Liver (tissue), 3 donors: Measurements from ENCODE around the gene HSD17B8.

Source experiments
- GABPA ChIP-seq, 2 donors: IDR thresholded peaks in 1 of 2; conservative IDR thresholded peaks in 1 of 2; 2 replicates each; pipeline ENCODE4 v1.6.1; 2016; ENCODE audit warnings: antibody characterized with exemption in 2 of 2, mild to moderate bottlenecking in 1 of 2, moderate library complexity in 1 of 2
- JUND ChIP-seq, 2 donors: IDR thresholded peaks; 2 replicates each; pipeline ENCODE4 v1.6.1; 2016; ENCODE audit warnings: antibody characterized with exemption in 2 of 2
- RAD21 ChIP-seq, 2 donors: IDR thresholded peaks; 2 replicates each; pipeline ENCODE4 v1.6.1; 2016; ENCODE audit warnings: antibody characterized with exemption in 2 of 2, mild to moderate bottlenecking in 2 of 2
- SP1 ChIP-seq: IDR thresholded peaks from 2 replicates; pipeline ENCODE4 v1.6.1; 2018; ENCODE audit warnings: antibody characterized with exemption, mild to moderate bottlenecking
- TAF1 ChIP-seq: conservative IDR thresholded peaks from 2 replicates; pipeline ENCODE4 v1.6.1; 2016; ENCODE audit warnings: antibody characterized with exemption, mild to moderate bottlenecking
- YY1 ChIP-seq: IDR thresholded peaks from 2 replicates; pipeline ENCODE4 v1.6.1; 2016; ENCODE audit warnings: antibody characterized with exemption, mild to moderate bottlenecking
- TF ChIP-seq, protein P1 (sequence below): fragments of 150-350 bp; IDR thresholded peaks from 2 replicates; pipeline ENCODE4 v1.5.1; 2017; ENCODE audit warnings: improper control_type of control experiment, low read depth, low read length; ENCODE audit not compliant: missing input control
- TF ChIP-seq, protein P2 (sequence below): IDR thresholded peaks from 2 replicates; pipeline ENCODE4 v1.6.1; 2016; ENCODE audit warnings: antibody characterized with exemption
- donor health status: healthy.
- donor health status: healthy.

DNA sequence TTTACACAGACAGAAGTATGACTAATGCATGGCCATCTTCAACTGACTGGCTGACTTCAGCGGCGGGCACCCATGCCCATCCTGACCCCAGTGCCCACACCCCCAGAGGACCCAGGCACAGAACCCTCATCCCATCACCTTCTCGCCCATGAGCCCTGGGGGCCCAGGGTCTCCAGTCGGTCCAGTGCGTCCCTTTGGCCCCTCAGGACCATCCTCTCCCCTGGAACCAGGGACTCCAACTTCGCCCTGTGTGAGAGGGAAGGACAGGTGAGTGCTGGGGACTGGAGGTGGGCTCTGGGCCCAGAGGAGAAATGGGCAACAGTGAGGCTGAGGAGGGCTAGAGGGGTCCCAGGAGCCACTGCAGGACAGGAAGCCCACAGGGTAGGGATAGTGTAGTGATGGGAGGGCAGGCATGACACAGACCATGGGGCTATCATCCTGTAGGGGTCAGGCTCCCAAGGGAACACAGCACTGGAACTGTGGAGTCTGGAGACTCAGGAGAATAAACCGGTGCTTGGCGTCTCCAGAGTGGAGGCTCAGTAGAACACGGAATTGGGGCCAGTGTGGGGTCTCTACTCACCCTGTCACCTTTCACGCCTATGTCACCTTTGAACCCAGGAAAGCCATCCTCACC lies 28.9 kb upstream of the HSD17B8 start:
- TF ChIP-seq YY1 (no peak), SP1 (no peak), GABPA (IDR thresholded peaks at IDR 0.05 in 1 of 2, conservative IDR thresholded peaks at IDR 0.05 in 1 of 2) (no peak), TAF1 (no peak), RAD21 (IDR thresholded peaks at IDR 0.05) (no peak), JUND (IDR thresholded peaks at IDR 0.05) (no peak)
- TF ChIP-seq, protein P1, sequence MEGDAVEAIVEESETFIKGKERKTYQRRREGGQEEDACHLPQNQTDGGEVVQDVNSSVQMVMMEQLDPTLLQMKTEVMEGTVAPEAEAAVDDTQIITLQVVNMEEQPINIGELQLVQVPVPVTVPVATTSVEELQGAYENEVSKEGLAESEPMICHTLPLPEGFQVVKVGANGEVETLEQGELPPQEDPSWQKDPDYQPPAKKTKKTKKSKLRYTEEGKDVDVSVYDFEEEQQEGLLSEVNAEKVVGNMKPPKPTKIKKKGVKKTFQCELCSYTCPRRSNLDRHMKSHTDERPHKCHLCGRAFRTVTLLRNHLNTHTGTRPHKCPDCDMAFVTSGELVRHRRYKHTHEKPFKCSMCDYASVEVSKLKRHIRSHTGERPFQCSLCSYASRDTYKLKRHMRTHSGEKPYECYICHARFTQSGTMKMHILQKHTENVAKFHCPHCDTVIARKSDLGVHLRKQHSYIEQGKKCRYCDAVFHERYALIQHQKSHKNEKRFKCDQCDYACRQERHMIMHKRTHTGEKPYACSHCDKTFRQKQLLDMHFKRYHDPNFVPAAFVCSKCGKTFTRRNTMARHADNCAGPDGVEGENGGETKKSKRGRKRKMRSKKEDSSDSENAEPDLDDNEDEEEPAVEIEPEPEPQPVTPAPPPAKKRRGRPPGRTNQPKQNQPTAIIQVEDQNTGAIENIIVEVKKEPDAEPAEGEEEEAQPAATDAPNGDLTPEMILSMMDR = no peak
- TF ChIP-seq, protein P2, sequence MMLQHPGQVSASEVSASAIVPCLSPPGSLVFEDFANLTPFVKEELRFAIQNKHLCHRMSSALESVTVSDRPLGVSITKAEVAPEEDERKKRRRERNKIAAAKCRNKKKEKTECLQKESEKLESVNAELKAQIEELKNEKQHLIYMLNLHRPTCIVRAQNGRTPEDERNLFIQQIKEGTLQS = no peak
